ENCODE measurements around the gene CYTH1. TPM values are rescaled to one million over a fixed set of nuclear protein-coding genes. Genes with fewer than 3 reads are reported as not detected.

The CYTH1 gene
- total RNA-seq, 1 donor from 2014 or later = 25.0 TPM

GRCh38 chr17:78654325-78654724, 127.7 kb downstream of the CYTH1 start:
- H3K36me3 Mint-ChIP-seq (ENCODE audit: low read depth, unreplicated experiment) = no peaks in the 10 kb centered on the region
- no peak for DNase-seq (ENCODE audit: low read depth)
- no peaks in the 10 kb centered on the region for H3K4me1 Mint-ChIP-seq (ENCODE audit: low read depth, unreplicated experiment)

DNA sequence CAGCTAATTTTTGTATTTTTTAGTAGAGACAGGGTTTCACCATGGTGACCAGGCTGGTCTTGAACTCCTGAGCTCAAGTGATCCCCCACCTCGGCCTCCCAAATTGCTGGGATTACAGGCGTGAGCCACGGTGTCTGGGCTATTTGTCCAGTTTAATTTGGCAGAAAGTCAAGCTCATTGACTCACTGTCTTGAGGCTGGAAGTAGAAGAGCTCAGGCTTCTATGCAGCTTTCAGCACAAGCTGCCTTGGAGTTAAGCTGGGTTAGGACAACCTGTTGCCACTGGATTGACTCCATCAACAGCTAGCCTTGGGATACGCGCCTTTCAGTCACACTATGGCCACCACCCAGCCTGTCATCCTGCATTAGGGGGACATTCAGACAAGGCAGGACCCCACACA, 128.7 kb downstream of the CYTH1 start:
- peak; percentile 59 for DNase-seq (ENCODE audit: low read depth)
- Histone ChIP-seq H4K20me1 (ENCODE audit: insufficient read depth, low read length) (no peaks in the 10 kb centered on the region), H3K9ac (ENCODE audit: low read length) (no peak overlapping the region), H3K4me3 (ENCODE audit: insufficient read depth, low read depth, low read length) (no peak overlapping the region), H2AFZ (ENCODE audit: low read depth, low read length) (no peak overlapping the region), H3K9me3 (ENCODE audit: insufficient read depth, low read depth, low read length) (no peaks in the 10 kb centered on the region), H3K4me1 (ENCODE audit: insufficient read depth, low read length) (peaks cover 5% of the 10 kb centered on the region), H3K36me3 (ENCODE audit: insufficient read depth, low read length) (no peaks in the 10 kb centered on the region), H3K27ac (ENCODE audit: low read depth, low read length) (no peak overlapping the region), H3K27me3 (ENCODE audit: insufficient read depth, low read length) (peaks cover 3% of the 10 kb centered on the region), H3K4me2 (ENCODE audit: low read length) (no peak overlapping the region), H3K79me2 (ENCODE audit: insufficient read depth, low read length) (no peaks in the 10 kb centered on the region)
- Mint-ChIP-seq H3K9me3 (ENCODE audit: unreplicated experiment) (peaks cover 5% of the 10 kb centered on the region), H3K36me3 (ENCODE audit: low read depth, unreplicated experiment) (peaks cover 2% of the 10 kb centered on the region), H3K27me3 (ENCODE audit: low read depth, unreplicated experiment) (no peaks in the 10 kb centered on the region), H3K4me1 (ENCODE audit: low read depth, unreplicated experiment) (no peaks in the 10 kb centered on the region), H3K27ac (ENCODE audit: unreplicated experiment) (no peak overlapping the region), H3K4me3 (ENCODE audit: unreplicated experiment) (no peak overlapping the region)
- TF ChIP-seq, protein P1, sequence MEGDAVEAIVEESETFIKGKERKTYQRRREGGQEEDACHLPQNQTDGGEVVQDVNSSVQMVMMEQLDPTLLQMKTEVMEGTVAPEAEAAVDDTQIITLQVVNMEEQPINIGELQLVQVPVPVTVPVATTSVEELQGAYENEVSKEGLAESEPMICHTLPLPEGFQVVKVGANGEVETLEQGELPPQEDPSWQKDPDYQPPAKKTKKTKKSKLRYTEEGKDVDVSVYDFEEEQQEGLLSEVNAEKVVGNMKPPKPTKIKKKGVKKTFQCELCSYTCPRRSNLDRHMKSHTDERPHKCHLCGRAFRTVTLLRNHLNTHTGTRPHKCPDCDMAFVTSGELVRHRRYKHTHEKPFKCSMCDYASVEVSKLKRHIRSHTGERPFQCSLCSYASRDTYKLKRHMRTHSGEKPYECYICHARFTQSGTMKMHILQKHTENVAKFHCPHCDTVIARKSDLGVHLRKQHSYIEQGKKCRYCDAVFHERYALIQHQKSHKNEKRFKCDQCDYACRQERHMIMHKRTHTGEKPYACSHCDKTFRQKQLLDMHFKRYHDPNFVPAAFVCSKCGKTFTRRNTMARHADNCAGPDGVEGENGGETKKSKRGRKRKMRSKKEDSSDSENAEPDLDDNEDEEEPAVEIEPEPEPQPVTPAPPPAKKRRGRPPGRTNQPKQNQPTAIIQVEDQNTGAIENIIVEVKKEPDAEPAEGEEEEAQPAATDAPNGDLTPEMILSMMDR (IDR thresholded peaks at IDR 0.05; ENCODE audit: insufficient read depth, low read depth, low read length) = no peak
- no peak for TF ChIP-seq EZH2 (IDR thresholded peaks at IDR 0.05; ENCODE audit: insufficient read depth, low read length)
- no peak for FAIRE-seq

More at GRCh38 chr17:78654325-78654724, 127.7 kb downstream of the CYTH1 start:
- Histone ChIP-seq H3K36me3 (ENCODE audit: insufficient read depth, low read length) (no peaks in the 10 kb centered on the region), H3K9me3 (ENCODE audit: insufficient read depth, low read depth, low read length) (no peaks in the 10 kb centered on the region), H3K79me2 (ENCODE audit: insufficient read depth, low read length) (no peaks in the 10 kb centered on the region), H2AFZ (ENCODE audit: low read depth, low read length) (no peak overlapping the region), H3K27ac (ENCODE audit: low read depth, low read length) (no peak overlapping the region), H3K4me3 (ENCODE audit: insufficient read depth, low read depth, low read length) (no peak overlapping the region), H4K20me1 (ENCODE audit: insufficient read depth, low read length) (no peaks in the 10 kb centered on the region), H3K9ac (ENCODE audit: low read length) (no peak overlapping the region), H3K4me1 (ENCODE audit: insufficient read depth, low read length) (peaks cover 8% of the 10 kb centered on the region), H3K27me3 (ENCODE audit: insufficient read depth, low read length) (peaks cover 3% of the 10 kb centered on the region), H3K4me2 (ENCODE audit: low read length) (no peak overlapping the region)
- Mint-ChIP-seq H3K27ac (ENCODE audit: unreplicated experiment) (no peak overlapping the region), H3K27me3 (ENCODE audit: low read depth, unreplicated experiment) (no peaks in the 10 kb centered on the region), H3K9me3 (ENCODE audit: unreplicated experiment) (peaks cover 3% of the 10 kb centered on the region), H3K4me3 (ENCODE audit: unreplicated experiment) (no peak overlapping the region)
- TF ChIP-seq EZH2 (IDR thresholded peaks at IDR 0.05; ENCODE audit: insufficient read depth, low read length) = no peak
- TF ChIP-seq, protein P1 (IDR thresholded peaks at IDR 0.05; ENCODE audit: insufficient read depth, low read depth, low read length) = no peak
- FAIRE-seq = no peak

- TF ChIP-seq, protein P1 (IDR thresholded peaks at IDR 0.05; ENCODE audit: insufficient read depth, low read depth, low read length) = no peak
- no peak for TF ChIP-seq EZH2 (IDR thresholded peaks at IDR 0.05; ENCODE audit: insufficient read depth, low read length)
- Mint-ChIP-seq H3K4me1 (ENCODE audit: low read depth, unreplicated experiment) (no peaks in the 10 kb centered on the region), H3K4me3 (ENCODE audit: unreplicated experiment) (no peak overlapping the region), H3K27ac (ENCODE audit: unreplicated experiment) (no peak overlapping the region), H3K36me3 (ENCODE audit: low read depth, unreplicated experiment) (peaks cover 2% of the 10 kb centered on the region), H3K27me3 (ENCODE audit: low read depth, unreplicated experiment) (no peaks in the 10 kb centered on the region), H3K9me3 (ENCODE audit: unreplicated experiment) (peaks cover 5% of the 10 kb centered on the region)
- Histone ChIP-seq H3K4me1 (ENCODE audit: insufficient read depth, low read length) (peaks cover 1% of the 10 kb centered on the region), H3K9ac (ENCODE audit: low read length) (no peak overlapping the region), H4K20me1 (ENCODE audit: insufficient read depth, low read length) (no peaks in the 10 kb centered on the region), H3K4me2 (ENCODE audit: low read length) (no peak overlapping the region), H2AFZ (ENCODE audit: low read depth, low read length) (no peak overlapping the region), H3K9me3 (ENCODE audit: insufficient read depth, low read depth, low read length) (no peaks in the 10 kb centered on the region), H3K79me2 (ENCODE audit: insufficient read depth, low read length) (no peaks in the 10 kb centered on the region), H3K27ac (ENCODE audit: low read depth, low read length) (no peak overlapping the region), H3K27me3 (ENCODE audit: insufficient read depth, low read length) (peaks cover 3% of the 10 kb centered on the region), H3K36me3 (ENCODE audit: insufficient read depth, low read length) (no peaks in the 10 kb centered on the region), H3K4me3 (ENCODE audit: insufficient read depth, low read depth, low read length) (no peak overlapping the region)
- DNase-seq (ENCODE audit: low read depth) (no peak), FAIRE-seq (no peak)
Observed at GRCh38 chr17:78652913-78653312, 129.2 kb downstream of the CYTH1 start.

Data from astrocyte (in vitro differentiated cells and primary cell).